Esophagus muscularis mucosa (tissue), 3 donors: ENCODE data around the gene MAML3.

Source experiments
- POLR2A ChIP-seq: fragments of 450-650 bp; IDR thresholded peaks from one replicate; pipeline ENCODE4 v1.6.1; 2017; ENCODE audit warnings: antibody characterized with exemption, moderate library complexity, mild to moderate bottlenecking, low read depth
- TF ChIP-seq, protein P1 (sequence below), 3 experiments: fragments of 200-600 bp in 2 of 3; fragments of 450-650 bp in 1 of 3; sonication (generic) in 2 of 3; IDR thresholded peaks; one replicate each; pipeline ENCODE4 v1.5.1; 2017 to 2019; ENCODE audit warnings: antibody characterized with exemption in 3 of 3, mild to moderate bottlenecking in 2 of 3, moderate library complexity in 1 of 3

DNA sequence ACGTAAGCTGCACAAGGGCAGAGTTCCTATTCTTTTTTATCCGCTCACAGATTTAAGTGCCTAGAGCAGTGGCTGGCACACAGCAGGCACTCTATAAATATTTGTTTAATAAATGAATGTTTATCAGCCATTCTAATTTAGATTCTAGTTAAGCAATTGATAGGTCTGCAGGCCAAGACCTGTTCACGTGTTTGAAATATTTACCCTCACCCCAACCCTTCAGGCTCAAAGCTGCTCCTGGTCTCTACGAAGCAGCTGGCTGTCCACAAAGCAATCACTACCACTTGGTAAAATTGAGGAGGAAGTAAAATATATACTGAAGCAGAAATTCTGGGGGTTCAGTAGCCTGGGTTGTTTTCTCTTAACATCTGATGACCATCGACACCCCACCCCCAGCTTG is 330.2 kb downstream of the MAML3 start:
- no peak for TF ChIP-seq POLR2A
- TF ChIP-seq, protein P1, sequence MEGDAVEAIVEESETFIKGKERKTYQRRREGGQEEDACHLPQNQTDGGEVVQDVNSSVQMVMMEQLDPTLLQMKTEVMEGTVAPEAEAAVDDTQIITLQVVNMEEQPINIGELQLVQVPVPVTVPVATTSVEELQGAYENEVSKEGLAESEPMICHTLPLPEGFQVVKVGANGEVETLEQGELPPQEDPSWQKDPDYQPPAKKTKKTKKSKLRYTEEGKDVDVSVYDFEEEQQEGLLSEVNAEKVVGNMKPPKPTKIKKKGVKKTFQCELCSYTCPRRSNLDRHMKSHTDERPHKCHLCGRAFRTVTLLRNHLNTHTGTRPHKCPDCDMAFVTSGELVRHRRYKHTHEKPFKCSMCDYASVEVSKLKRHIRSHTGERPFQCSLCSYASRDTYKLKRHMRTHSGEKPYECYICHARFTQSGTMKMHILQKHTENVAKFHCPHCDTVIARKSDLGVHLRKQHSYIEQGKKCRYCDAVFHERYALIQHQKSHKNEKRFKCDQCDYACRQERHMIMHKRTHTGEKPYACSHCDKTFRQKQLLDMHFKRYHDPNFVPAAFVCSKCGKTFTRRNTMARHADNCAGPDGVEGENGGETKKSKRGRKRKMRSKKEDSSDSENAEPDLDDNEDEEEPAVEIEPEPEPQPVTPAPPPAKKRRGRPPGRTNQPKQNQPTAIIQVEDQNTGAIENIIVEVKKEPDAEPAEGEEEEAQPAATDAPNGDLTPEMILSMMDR (IDR thresholded peaks at IDR 0.05), result no peak
